Spleen (tissue), 11 donors: Measurements from ENCODE around the gene SRRM1. TPM values are rescaled to one million over a fixed set of nuclear protein-coding genes. Genes with fewer than 3 reads are reported as not detected.
A peak's percentile ranks its signal among the peaks of the same experiment; 100 is the strongest.

Experiments used
- DNase-seq: peaks from one replicate; pipeline ENCODE4 v3.0.0-alpha.2; 2020
- H3K27ac ChIP-seq, 8 donors: fragments of 200-600 bp; sonication (generic) in 7 of 8; 1 replicate in 4 of 8; 2 replicates in 4 of 8; pipeline versions ENCODE4 v1.5.0 to v1.8.0; 2016 to 2021; ENCODE audit warnings: inconsistent platforms in 4 of 8, mild to moderate bottlenecking in 4 of 8, moderate library complexity in 1 of 8
- H3K27me3 ChIP-seq, 7 donors: fragments of 200-600 bp; sonication (generic) in 6 of 7; replicated peaks in 1 of 7; 1 replicate in 4 of 7; 2 replicates in 3 of 7; pipeline versions ENCODE4 v1.5.0 to v1.8.0; 2016 to 2021; ENCODE audit warnings: inconsistent platforms in 3 of 7, mild to moderate bottlenecking in 1 of 7
- H3K36me3 ChIP-seq, 6 donors: fragments of 200-600 bp; sonication (generic) in 5 of 6; 1 replicate in 4 of 6; 2 replicates in 2 of 6; pipeline versions ENCODE4 v1.5.0 to v1.8.0; 2016 to 2021; ENCODE audit warnings: inconsistent platforms in 2 of 6
- H3K4me1 ChIP-seq, 6 donors: fragments of 200-600 bp; sonication (generic) in 5 of 6; 1 replicate in 3 of 6; 2 replicates in 3 of 6; pipeline versions ENCODE4 v1.5.0 to v1.8.0; 2016 to 2021; ENCODE audit warnings: inconsistent platforms in 3 of 6
- H3K4me3 ChIP-seq, 8 donors: fragments of 200-600 bp; sonication (generic) in 7 of 8; 1 replicate in 4 of 8; 2 replicates in 4 of 8; pipeline versions ENCODE4 v1.5.0 to v1.8.0; 2016 to 2021; ENCODE audit warnings: inconsistent platforms in 4 of 8, mild to moderate bottlenecking in 4 of 8, moderate library complexity in 2 of 8
- H3K9me3 ChIP-seq, 8 donors: fragments of 200-600 bp; sonication (generic) in 7 of 8; 1 replicate in 4 of 8; 2 replicates in 4 of 8; pipeline versions ENCODE4 v1.5.0 to v1.8.0; 2016 to 2021; ENCODE audit warnings: inconsistent platforms in 4 of 8
- CTCF ChIP-seq, 11 experiments: fragments of 200-600 bp in 7 of 11; fragments of 450-650 bp in 4 of 11; sonication (generic) in 4 of 11; IDR thresholded peaks in 8 of 11; conservative IDR thresholded peaks in 3 of 11; 1 replicate in 7 of 11; 2 replicates in 4 of 11; pipeline versions ENCODE4 v1.4.0 to v1.8.0; 2016 to 2021; ENCODE audit warnings: antibody characterized with exemption in 11 of 11, inconsistent platforms in 4 of 11, mild to moderate bottlenecking in 1 of 11
- POLR2A ChIP-seq, 3 donors: fragments of 450-650 bp; IDR thresholded peaks; one replicate each; pipeline ENCODE4 v1.5.1; 2017; ENCODE audit warnings: antibody characterized with exemption in 3 of 3, mild to moderate bottlenecking in 1 of 3
- POLR2AphosphoS5 ChIP-seq, 3 donors: sonication (generic); formaldehyde crosslinking; IDR thresholded peaks; one replicate each; pipeline ENCODE4 v1.5.1; 2017; ENCODE audit warnings: antibody characterized with exemption in 3 of 3
- WGBS, 5 donors: extraction: QIAGEN DNeasy Blood & Tissue Kit in 3 of 5; methylation state at CpG; one replicate each; pipeline versions ENCODE4 v1.1.5 to v1.1.7; 2013 to 2018; 5-methylcytosine and 5-hydroxymethylcytosine counted together
- intact Hi-C: fragments of 100-400 bp; cut with DNase I; formaldehyde crosslinking; loops from one replicate; pipeline ENCODE4 v1.15.0; 2023; ENCODE audit warnings: low total_unique reads
- polyA plus RNA-seq, 3 donors: library from polyadenylated mRNA; stranded (reverse); fragments of 200-250 nt; gene quantifications; one replicate each; pipeline ENCODE4 v1.2.1, GENCODE V29; 2013
- total RNA-seq, 7 donors: library from RNA; depleted of rRNA in 3 of 7; stranded (reverse); fragments of >200 nt in 3 of 7; fragmentation: NEBNext Ultra II Directional in 4 of 7; extraction: Animal tissue kit (Norgen Biotek cat#: 25700) in 4 of 7; gene quantifications; one replicate each; pipeline versions ENCODE4 v1.1.0 to v1.2.1, GENCODE V29; 2016 to 2021
- donor health status: healthy with polysubstance abuse.
- donor health status: DM: no; HTN: no; CAD: no; lungs with moderate emphysema.
- donor health status: DM: no; HTN: no; CAD: no.
- donor health status: Bipolar disorder and iron deficiency.
- donor health status: healthy.
- donor health status: DM: no; HTN: no; CAD: no.
- donor health status: DM: yes; HTN: yes; CAD: no.

Gene SRRM1
- total and polyA plus RNA-seq, 10 donors = 25.6 to 169 (median 134) TPM

DNA sequence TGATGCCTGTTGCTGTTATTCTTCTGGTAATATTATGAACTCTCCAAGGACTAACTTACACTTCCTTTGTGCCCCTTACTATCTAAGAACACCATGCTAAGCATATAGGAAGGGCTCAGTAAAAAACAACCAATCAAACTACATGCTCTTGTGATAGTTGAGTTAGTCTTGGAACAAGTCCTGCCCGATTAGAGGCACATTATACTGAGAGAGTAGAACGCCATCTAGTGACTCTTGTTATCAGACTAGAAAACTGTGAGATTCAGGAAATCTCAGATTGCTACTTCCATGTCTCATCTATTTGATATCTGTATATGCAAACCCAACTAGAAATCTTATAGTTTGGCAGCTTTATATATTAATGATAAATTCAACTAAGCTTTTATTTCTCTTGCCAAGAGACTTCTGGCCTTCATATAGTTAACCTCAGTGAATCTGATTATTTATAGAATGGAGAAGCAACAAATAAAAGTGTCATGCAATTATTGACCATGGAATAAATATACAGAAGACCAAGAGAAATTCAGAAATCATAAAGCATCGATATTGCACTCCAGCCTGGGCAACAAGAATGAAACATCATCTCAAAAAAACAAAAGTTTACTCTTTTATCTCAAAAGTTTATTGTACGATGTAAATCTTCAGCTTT lies 7.8 kb upstream of the SRRM1 start:
- H3K27ac ChIP-seq = no peak overlapping the region
- no peaks in the 10 kb centered on the region for H3K9me3 ChIP-seq
- H3K4me1 ChIP-seq = peaks cover 0 to 8% (median 0%) of the 10 kb centered on the region in 6 donors
- no peak for DNase-seq
- intact Hi-C loops = loop anchor here (10.0 kb wide), 1 partner anchor 431 kb away; no protein-coding TSS in a partner anchor
- peaks cover 0 to 7% (median 0%) of the 10 kb centered on the region in 7 donors for H3K27me3 ChIP-seq
- H3K4me3 ChIP-seq = no peak overlapping the region
- 20 to 23% (median 22%) methylated on average over 4 of the region's 4 CpGs for WGBS, 5 donors
- no peaks in the 10 kb centered on the region for H3K36me3 ChIP-seq
- TF ChIP-seq POLR2A (IDR thresholded peaks at IDR 0.05) (no peak), CTCF (IDR thresholded peaks at IDR 0.05 in 8 of 11, conservative IDR thresholded peaks at IDR 0.05 in 3 of 11) (peak in 9 of 11 experiments; percentile 32 to 61 (median 53))

- Histone ChIP-seq H3K9me3 (no peaks in the 10 kb centered on the region), H3K4me1 (peaks cover 5 to 17% (median 7%) of the 10 kb centered on the region in 6 donors), H3K36me3 (no peaks in the 10 kb centered on the region), H3K27ac (no peak overlapping the region), H3K4me3 (no peak overlapping the region), H3K27me3 (peaks cover 0 to 7% (median 0%) of the 10 kb centered on the region in 7 donors)
- DNase-seq = no peak
- intact Hi-C loops = loop anchor here (10.0 kb wide), 1 partner anchor 432 kb away; no protein-coding TSS in a partner anchor
- TF ChIP-seq POLR2A (IDR thresholded peaks at IDR 0.05) = no peak
- no peak for TF ChIP-seq CTCF (IDR thresholded peaks at IDR 0.05 in 8 of 11, conservative IDR thresholded peaks at IDR 0.05 in 3 of 11)
- no peak for TF ChIP-seq POLR2AphosphoS5 (IDR thresholded peaks at IDR 0.05)
- 45 to 54% (median 54%) methylated on average over 3 of the region's 3 CpGs for WGBS, 5 donors
Measured at GRCh38 chr1:24636661-24637357, 6.3 kb upstream of the SRRM1 start.

DNA sequence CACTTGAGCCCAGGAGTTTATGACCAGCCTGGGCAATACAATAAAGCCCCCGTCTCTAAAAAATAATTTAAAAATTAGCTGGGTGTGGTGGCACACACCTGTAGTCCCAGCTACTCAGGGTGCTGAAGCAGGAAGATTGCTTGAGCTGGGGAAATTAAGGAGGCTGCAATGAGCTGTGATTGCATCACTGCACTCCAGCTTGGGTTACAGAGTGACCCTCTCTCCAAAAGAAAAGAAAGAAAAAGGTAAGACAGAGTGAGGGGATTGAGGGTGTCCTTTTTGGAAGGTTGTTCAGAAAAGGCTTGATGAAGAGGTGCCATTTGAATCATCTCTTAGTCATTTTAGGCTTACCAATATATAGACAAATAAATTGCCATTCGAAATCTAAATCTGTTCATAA lies 4.0 kb upstream of the SRRM1 start:
- no peak overlapping the region for H3K27ac ChIP-seq
- DNase-seq = no peak
- peaks cover 7 to 26% (median 13%) of the 10 kb centered on the region in 6 donors for H3K4me1 ChIP-seq
- no peaks in the 10 kb centered on the region for H3K9me3 ChIP-seq
- H3K36me3 ChIP-seq = no peaks in the 10 kb centered on the region
- intact Hi-C loops = loop anchor here (10.0 kb wide), 1 partner anchor 434 kb away; no protein-coding TSS in a partner anchor
- peaks cover 0 to 7% (median 0%) of the 10 kb centered on the region in 7 donors for H3K27me3 ChIP-seq
- 81 to 96% (median 85%) methylated on average over 2 of the region's 2 CpGs for WGBS, 5 donors
- H3K4me3 ChIP-seq = no peak overlapping the region
- no peak for TF ChIP-seq CTCF (IDR thresholded peaks at IDR 0.05 in 8 of 11, conservative IDR thresholded peaks at IDR 0.05 in 3 of 11)
- no peak for TF ChIP-seq POLR2AphosphoS5 (IDR thresholded peaks at IDR 0.05)
- TF ChIP-seq POLR2A (IDR thresholded peaks at IDR 0.05) = no peak

GRCh38 chr1:24639881-24640280 lies 3.2 kb upstream of the SRRM1 start:
- no peaks in the 10 kb centered on the region for H3K36me3 ChIP-seq
- TF ChIP-seq POLR2AphosphoS5 (IDR thresholded peaks at IDR 0.05) (no peak), POLR2A (IDR thresholded peaks at IDR 0.05) (no peak)
- peaks cover 15 to 33% (median 21%) of the 10 kb centered on the region in 6 donors for H3K4me1 ChIP-seq
- no peaks in the 10 kb centered on the region for H3K9me3 ChIP-seq
- H3K27me3 ChIP-seq = no peaks in the 10 kb centered on the region
- no peak for DNase-seq
- H3K4me3 ChIP-seq = no peak overlapping the region
- 77 to 91% (median 83%) methylated on average over 4 of the region's 4 CpGs for WGBS, 5 donors
- intact Hi-C loops = loop anchor here (10.0 kb wide), 1 partner anchor 435 kb away; no protein-coding TSS in a partner anchor
- no peak overlapping the region for H3K27ac ChIP-seq
